ENCODE results near the gene GMNN.

DNA sequence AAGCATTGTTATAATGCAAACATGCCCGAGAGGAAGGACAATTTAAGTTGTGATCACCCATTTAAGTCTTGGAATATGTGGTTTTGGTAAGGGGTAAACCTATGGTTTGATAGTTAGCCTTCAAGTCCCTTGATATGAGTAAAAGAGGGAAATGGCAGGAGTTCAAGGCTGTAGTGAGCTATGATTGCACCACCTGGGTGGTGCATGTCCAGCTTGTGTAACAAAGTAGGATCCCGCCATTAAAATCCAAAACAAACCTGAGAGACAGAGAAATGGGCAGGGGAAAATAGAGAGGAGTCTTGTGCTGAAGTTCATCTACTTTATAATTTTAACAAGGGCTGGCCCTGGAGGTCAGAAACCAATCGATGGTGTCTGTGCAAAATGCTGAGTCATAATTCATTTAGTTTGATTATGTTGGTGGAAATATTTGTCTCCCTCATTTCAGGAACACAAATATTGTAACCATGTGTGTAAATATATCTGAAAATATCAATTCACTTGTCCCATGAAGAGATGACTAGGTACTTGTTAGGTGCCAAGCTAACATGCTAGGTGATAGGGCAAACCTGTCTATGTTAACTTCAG lies 47.2 kb downstream of the GMNN start:
- TF ChIP-seq, protein P1, sequence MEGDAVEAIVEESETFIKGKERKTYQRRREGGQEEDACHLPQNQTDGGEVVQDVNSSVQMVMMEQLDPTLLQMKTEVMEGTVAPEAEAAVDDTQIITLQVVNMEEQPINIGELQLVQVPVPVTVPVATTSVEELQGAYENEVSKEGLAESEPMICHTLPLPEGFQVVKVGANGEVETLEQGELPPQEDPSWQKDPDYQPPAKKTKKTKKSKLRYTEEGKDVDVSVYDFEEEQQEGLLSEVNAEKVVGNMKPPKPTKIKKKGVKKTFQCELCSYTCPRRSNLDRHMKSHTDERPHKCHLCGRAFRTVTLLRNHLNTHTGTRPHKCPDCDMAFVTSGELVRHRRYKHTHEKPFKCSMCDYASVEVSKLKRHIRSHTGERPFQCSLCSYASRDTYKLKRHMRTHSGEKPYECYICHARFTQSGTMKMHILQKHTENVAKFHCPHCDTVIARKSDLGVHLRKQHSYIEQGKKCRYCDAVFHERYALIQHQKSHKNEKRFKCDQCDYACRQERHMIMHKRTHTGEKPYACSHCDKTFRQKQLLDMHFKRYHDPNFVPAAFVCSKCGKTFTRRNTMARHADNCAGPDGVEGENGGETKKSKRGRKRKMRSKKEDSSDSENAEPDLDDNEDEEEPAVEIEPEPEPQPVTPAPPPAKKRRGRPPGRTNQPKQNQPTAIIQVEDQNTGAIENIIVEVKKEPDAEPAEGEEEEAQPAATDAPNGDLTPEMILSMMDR (IDR thresholded peaks at IDR 0.05; ENCODE audit: low read depth, low read length): no peak
- no peak for TF ChIP-seq EZH2phosphoT487 (IDR thresholded peaks at IDR 0.05; ENCODE audit: low read depth)

Measured in OCI-LY3 (cell line).